Measurements from ENCODE around the gene ANO5. TPM values are rescaled to one million over a fixed set of nuclear protein-coding genes. Genes with fewer than 3 reads are reported as not detected.

Gene ANO5
- not detected for polyA plus RNA-seq (2013, experiment 1 of 2; ENCODE audit: insufficient read length)
- 0.02 TPM for polyA plus RNA-seq (2013, experiment 2 of 2; ENCODE audit: insufficient read length)

GRCh38 chr11:22192642-22193347, at the start of gene ANO5:
TSS of gene ANO5 (plus strand) at chr11:22193085. CDS start at chr11:22193493, 408 bp downstream.
- no peak for DNase-seq

- no peak for DNase-seq
Observed at GRCh38 chr11:22151649-22152197, 41.2 kb upstream of the ANO5 start.

GRCh38 chr11:22157531-22157930, 35.4 kb upstream of the ANO5 start:
- no peak for DNase-seq

GRCh38 chr11:22161489-22161888, 31.4 kb upstream of the ANO5 start:
- DNase-seq = no peak

GRCh38 chr11:22162756-22163155, 30.1 kb upstream of the ANO5 start:
- DNase-seq = no peak

GRCh38 chr11:22163394-22163797, 29.5 kb upstream of the ANO5 start:
- no peak for DNase-seq

- DNase-seq = no peak
Observed at GRCh38 chr11:22165087-22165486, 27.8 kb upstream of the ANO5 start.

- DNase-seq = no peak
Observed at GRCh38 chr11:22165759-22166513, 26.9 kb upstream of the ANO5 start.

GRCh38 chr11:22169833-22170232, 23.1 kb upstream of the ANO5 start:
- no peak for DNase-seq

GRCh38 chr11:22173532-22173931, 19.4 kb upstream of the ANO5 start:
- no peak for DNase-seq

GRCh38 chr11:22177186-22177585, 15.7 kb upstream of the ANO5 start:
- DNase-seq = no peak

- DNase-seq = no peak
Observed at GRCh38 chr11:22179626-22180025, 13.3 kb upstream of the ANO5 start.

GRCh38 chr11:22180131-22180530, 12.8 kb upstream of the ANO5 start:
- no peak for DNase-seq

- no peak for DNase-seq
Observed at GRCh38 chr11:22189660-22190059, 3.2 kb upstream of the ANO5 start.

GRCh38 chr11:22190827-22191463, 1.9 kb upstream of the ANO5 start:
- DNase-seq = no peak

GRCh38 chr11:22192289-22192641, 620 bp upstream of the ANO5 start:
- no peak for DNase-seq

GRCh38 chr11:22193348-22194051, 615 bp downstream of the ANO5 start:
- no peak for DNase-seq

GRCh38 chr11:22194306-22194705, 1.4 kb downstream of the ANO5 start:
- DNase-seq = no peak

GRCh38 chr11:22194907-22195306, 2.0 kb downstream of the ANO5 start:
- no peak for DNase-seq

- DNase-seq = no peak
Observed at GRCh38 chr11:22197139-22198005, 4.5 kb downstream of the ANO5 start.

- no peak for DNase-seq
Observed at GRCh38 chr11:22199243-22199642, 6.4 kb downstream of the ANO5 start.

GRCh38 chr11:22203281-22203680, 10.4 kb downstream of the ANO5 start:
- no peak for DNase-seq

Measured in fibroblast of skin of back (primary cell).